Cardiac fibroblast (primary cell): ENCODE data around the gene CERS3.

ENCODE experiments used
- DNase-seq, 2 donors: peaks; one replicate each; pipeline versions ENCODE4 v3.0.0 to v3.0.0-alpha.2; 2010; ENCODE audit warnings: low read depth in 2 of 2
- H3K4me3 ChIP-seq, 2 donors: replicated peaks in 1 of 2; 1 replicate in 1 of 2; 2 replicates in 1 of 2; pipeline ENCODE4 v1.5.1; 2011; ENCODE audit warnings: low read depth in 2 of 2, low read length in 2 of 2, mild to moderate bottlenecking in 2 of 2, moderate library complexity in 1 of 2
- TF ChIP-seq, protein P1 (sequence below): IDR thresholded peaks from one replicate; pipeline ENCODE4 v1.5.1; 2011; ENCODE audit warnings: low read depth, mild to moderate bottlenecking, low read length, inconsistent platforms

The CERS3 gene

DNA sequence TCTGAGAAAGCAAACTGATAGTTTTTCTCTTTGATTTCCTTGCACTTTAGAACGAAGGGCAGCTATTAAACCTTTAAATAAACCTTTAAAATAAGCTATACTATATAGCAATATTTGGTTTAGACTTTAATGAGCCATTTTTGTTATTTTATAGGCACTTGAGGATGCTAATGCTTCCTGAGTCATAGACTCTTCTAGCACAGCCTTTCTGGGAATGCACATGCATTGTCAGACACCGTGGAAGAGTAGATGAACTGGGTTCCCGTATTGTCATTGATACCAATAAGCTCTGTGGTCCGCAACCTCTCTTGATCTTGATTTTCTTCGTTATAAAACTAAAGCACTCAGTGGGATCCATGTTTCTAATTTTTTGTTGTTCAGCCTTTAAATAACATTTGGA, 27.6 kb downstream of the CERS3 start:
- no peak for DNase-seq
- H3K4me3 ChIP-seq: no peak overlapping the region
- TF ChIP-seq, protein P1, sequence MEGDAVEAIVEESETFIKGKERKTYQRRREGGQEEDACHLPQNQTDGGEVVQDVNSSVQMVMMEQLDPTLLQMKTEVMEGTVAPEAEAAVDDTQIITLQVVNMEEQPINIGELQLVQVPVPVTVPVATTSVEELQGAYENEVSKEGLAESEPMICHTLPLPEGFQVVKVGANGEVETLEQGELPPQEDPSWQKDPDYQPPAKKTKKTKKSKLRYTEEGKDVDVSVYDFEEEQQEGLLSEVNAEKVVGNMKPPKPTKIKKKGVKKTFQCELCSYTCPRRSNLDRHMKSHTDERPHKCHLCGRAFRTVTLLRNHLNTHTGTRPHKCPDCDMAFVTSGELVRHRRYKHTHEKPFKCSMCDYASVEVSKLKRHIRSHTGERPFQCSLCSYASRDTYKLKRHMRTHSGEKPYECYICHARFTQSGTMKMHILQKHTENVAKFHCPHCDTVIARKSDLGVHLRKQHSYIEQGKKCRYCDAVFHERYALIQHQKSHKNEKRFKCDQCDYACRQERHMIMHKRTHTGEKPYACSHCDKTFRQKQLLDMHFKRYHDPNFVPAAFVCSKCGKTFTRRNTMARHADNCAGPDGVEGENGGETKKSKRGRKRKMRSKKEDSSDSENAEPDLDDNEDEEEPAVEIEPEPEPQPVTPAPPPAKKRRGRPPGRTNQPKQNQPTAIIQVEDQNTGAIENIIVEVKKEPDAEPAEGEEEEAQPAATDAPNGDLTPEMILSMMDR: no peak

DNA sequence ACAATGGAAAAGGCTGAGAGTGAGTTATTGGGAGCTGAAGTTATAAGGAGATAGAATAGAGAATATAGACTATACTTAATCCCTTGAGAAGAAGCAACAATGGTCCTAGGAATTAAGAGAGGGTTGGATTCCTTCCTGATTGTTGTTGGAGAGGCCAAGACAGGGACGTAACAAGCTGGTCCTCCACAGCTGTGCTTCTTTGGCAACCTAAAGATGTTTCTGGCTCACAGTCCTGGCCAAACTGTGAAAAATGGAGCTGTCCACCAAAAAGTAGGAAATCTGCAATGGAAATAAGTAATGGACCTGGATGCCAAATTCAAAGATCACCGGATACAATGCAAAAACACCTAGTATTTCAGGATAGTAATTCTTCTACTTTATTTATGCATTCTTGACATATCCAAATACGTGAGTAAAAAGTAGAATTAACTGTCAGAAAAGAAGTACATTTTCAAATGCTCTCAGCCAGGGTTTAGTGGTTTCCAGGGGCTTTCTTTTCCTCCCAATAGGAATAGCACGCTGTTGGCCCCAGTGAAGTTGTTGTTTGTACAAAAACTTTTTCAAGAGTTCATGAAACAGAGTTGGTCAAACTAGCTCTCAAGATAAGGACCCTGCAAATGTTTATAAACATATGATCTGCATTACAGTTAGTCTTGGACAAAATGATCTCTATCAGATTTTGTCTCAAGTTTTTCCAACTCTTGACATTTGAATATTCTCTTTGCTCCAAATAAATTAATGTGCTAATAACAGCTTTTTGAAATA, 28.3 kb downstream of the CERS3 start:
- TF ChIP-seq, protein P1: no peak
- no peak overlapping the region for H3K4me3 ChIP-seq
- no peak for DNase-seq

GRCh38 chr15:100495861-100496260, 32.9 kb downstream of the CERS3 start:
- no peak for DNase-seq
- H3K4me3 ChIP-seq: no peak overlapping the region
- TF ChIP-seq, protein P1: no peak

DNA sequence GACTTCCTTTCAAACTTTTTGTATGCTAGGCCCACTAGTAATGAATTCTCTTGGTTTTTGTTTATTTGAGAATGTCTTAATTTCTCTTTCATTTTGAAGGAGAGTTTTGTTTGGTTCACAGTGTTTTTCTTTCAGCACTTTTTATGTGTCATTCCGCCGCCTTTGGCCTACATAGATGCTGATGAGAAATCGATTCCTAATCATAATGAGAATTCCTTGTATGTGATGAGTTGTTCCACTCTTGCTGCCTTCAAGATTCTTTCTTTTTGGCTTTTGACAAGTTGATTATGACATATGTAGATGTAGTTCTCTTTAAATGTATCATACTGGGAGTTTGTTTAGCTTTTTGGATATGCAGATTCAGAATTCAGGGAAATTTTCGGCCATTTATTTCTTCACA, 35.5 kb downstream of the CERS3 start:
- DNase-seq: no peak
- TF ChIP-seq, protein P1: no peak
- no peak overlapping the region for H3K4me3 ChIP-seq

GRCh38 chr15:100484443-100484842, 44.3 kb downstream of the CERS3 start:
- TF ChIP-seq, protein P1: no peak
- no peak overlapping the region for H3K4me3 ChIP-seq
- DNase-seq: no peak

DNA sequence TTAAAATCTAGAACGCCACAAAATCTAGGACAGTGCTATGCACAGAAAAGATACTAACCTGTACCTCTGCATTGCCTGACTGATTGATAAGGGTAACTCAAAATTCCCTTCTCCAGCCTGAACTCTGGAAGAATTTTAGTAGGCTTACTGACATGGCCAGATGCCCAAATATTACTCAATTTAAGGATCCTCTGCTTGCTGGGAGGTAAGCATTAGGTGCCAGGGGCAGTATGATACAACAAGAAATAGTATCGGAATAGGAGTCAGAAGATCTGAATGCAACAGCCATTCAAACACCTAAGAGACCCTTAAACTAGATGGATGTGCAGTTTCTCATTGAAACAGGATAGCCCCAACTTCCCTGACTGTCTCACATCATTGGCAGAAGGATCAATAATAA, 45.4 kb downstream of the CERS3 start:
- TF ChIP-seq, protein P1: no peak
- H3K4me3 ChIP-seq: no peak overlapping the region
- no peak for DNase-seq

DNA sequence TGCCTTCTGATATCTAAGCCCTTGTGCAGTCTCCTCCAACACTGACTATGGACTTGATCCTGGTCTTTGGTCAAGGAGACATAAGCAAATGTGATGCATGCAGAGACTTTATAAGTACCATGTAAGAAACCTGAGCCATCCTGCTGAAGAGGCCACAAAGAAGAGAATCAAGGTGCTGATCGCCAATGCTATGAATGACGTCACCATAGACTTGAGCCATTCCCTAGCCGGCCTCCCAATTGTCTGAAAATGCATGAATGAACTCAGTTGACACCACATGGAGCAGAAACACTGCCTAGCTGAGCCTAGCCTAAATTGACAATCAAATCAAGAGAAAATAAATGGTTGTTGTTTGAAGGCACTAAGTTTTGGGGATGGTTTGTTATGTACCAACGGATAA, 51.9 kb downstream of the CERS3 start:
- TF ChIP-seq, protein P1: no peak
- no peak overlapping the region for H3K4me3 ChIP-seq

More for the DNA sequence above, 51.9 kb downstream of the CERS3 start:
- no peak for DNase-seq
